Measurements from ENCODE around the gene GALNTL6. TPM values are rescaled to one million over a fixed set of nuclear protein-coding genes. Genes with fewer than 3 reads are reported as not detected.

GALNTL6 gene
- total RNA-seq, 2 experiments from 2014 or later, result not detected

- Mint-ChIP-seq H3K4me3 (no peak overlapping the region), H3K36me3 (no peaks in the 10 kb centered on the region), H3K9me3 (peaks cover 3% of the 10 kb centered on the region), H3K4me1 (no peaks in the 10 kb centered on the region), H3K27me3 (no peaks in the 10 kb centered on the region), H3K27ac (no peak overlapping the region)
- DNase-seq, result no peak
Observed at GRCh38 chr4:171846893-171847292, 33.7 kb downstream of the GALNTL6 start.

GRCh38 chr4:171847751-171848150, 34.5 kb downstream of the GALNTL6 start:
- no peak overlapping the region for H3K4me3 Mint-ChIP-seq
- H3K4me1 Mint-ChIP-seq, result no peaks in the 10 kb centered on the region
- DNase-seq, result no peak
- peaks cover 3% of the 10 kb centered on the region for H3K9me3 Mint-ChIP-seq
- H3K36me3 Mint-ChIP-seq, result no peaks in the 10 kb centered on the region
- no peak overlapping the region for H3K27ac Mint-ChIP-seq
- no peaks in the 10 kb centered on the region for H3K27me3 Mint-ChIP-seq

- DNase-seq, result no peak
- no peaks in the 10 kb centered on the region for H3K27me3 Mint-ChIP-seq
- no peaks in the 10 kb centered on the region for H3K4me1 Mint-ChIP-seq
- H3K36me3 Mint-ChIP-seq, result no peaks in the 10 kb centered on the region
- H3K27ac Mint-ChIP-seq, result no peak overlapping the region
- H3K9me3 Mint-ChIP-seq, result peaks cover 3% of the 10 kb centered on the region
- no peak overlapping the region for H3K4me3 Mint-ChIP-seq
Observed at GRCh38 chr4:171849686-171850222, 36.5 kb downstream of the GALNTL6 start.

- H3K4me3 Mint-ChIP-seq, result no peak overlapping the region
- no peak for DNase-seq
- no peaks in the 10 kb centered on the region for H3K27me3 Mint-ChIP-seq
- no peaks in the 10 kb centered on the region for H3K4me1 Mint-ChIP-seq
- no peaks in the 10 kb centered on the region for H3K36me3 Mint-ChIP-seq
- peaks cover 3% of the 10 kb centered on the region for H3K9me3 Mint-ChIP-seq
- H3K27ac Mint-ChIP-seq, result no peak overlapping the region
Observed at GRCh38 chr4:171851295-171851694, 38.1 kb downstream of the GALNTL6 start.

GRCh38 chr4:171857302-171858012, 44.3 kb downstream of the GALNTL6 start:
- Mint-ChIP-seq H3K36me3 (no peaks in the 10 kb centered on the region), H3K4me1 (no peaks in the 10 kb centered on the region), H3K27me3 (no peaks in the 10 kb centered on the region), H3K9me3 (peaks cover 1% of the 10 kb centered on the region), H3K27ac (no peak overlapping the region), H3K4me3 (no peak overlapping the region)
- no peak for DNase-seq

GRCh38 chr4:171875291-171875690, 62.1 kb downstream of the GALNTL6 start:
- H3K27me3 Mint-ChIP-seq, result no peaks in the 10 kb centered on the region
- no peaks in the 10 kb centered on the region for H3K9me3 Mint-ChIP-seq
- no peak overlapping the region for H3K4me3 Mint-ChIP-seq
- no peaks in the 10 kb centered on the region for H3K4me1 Mint-ChIP-seq
- H3K27ac Mint-ChIP-seq, result no peak overlapping the region
- DNase-seq, result no peak
- no peaks in the 10 kb centered on the region for H3K36me3 Mint-ChIP-seq

- Mint-ChIP-seq H3K4me1 (no peaks in the 10 kb centered on the region), H3K36me3 (no peaks in the 10 kb centered on the region), H3K27ac (no peak overlapping the region), H3K4me3 (no peak overlapping the region), H3K27me3 (no peaks in the 10 kb centered on the region), H3K9me3 (no peaks in the 10 kb centered on the region)
- no peak for DNase-seq
Observed at GRCh38 chr4:171876636-171877035, 63.4 kb downstream of the GALNTL6 start.

GRCh38 chr4:171880136-171880535, 66.9 kb downstream of the GALNTL6 start:
- Mint-ChIP-seq H3K27me3 (no peaks in the 10 kb centered on the region), H3K9me3 (no peaks in the 10 kb centered on the region), H3K4me3 (no peak overlapping the region), H3K4me1 (no peaks in the 10 kb centered on the region), H3K36me3 (no peaks in the 10 kb centered on the region), H3K27ac (no peak overlapping the region)
- no peak for DNase-seq

- H3K27me3 Mint-ChIP-seq, result no peaks in the 10 kb centered on the region
- no peaks in the 10 kb centered on the region for H3K4me1 Mint-ChIP-seq
- H3K36me3 Mint-ChIP-seq, result no peaks in the 10 kb centered on the region
- H3K9me3 Mint-ChIP-seq, result peaks cover 2% of the 10 kb centered on the region
- no peak overlapping the region for H3K4me3 Mint-ChIP-seq
- no peak overlapping the region for H3K27ac Mint-ChIP-seq
- no peak for DNase-seq
Observed at GRCh38 chr4:171889681-171890080, 76.5 kb downstream of the GALNTL6 start.

GRCh38 chr4:171891038-171891437, 77.8 kb downstream of the GALNTL6 start:
- H3K4me1 Mint-ChIP-seq, result no peaks in the 10 kb centered on the region

GRCh38 chr4:171896426-171896825, 83.2 kb downstream of the GALNTL6 start:
- DNase-seq, result no peak
- H3K9me3 Mint-ChIP-seq, result peaks cover 2% of the 10 kb centered on the region
- H3K4me3 Mint-ChIP-seq, result no peak overlapping the region
- no peaks in the 10 kb centered on the region for H3K36me3 Mint-ChIP-seq
- H3K4me1 Mint-ChIP-seq, result no peaks in the 10 kb centered on the region
- H3K27ac Mint-ChIP-seq, result no peak overlapping the region
- no peaks in the 10 kb centered on the region for H3K27me3 Mint-ChIP-seq

More at GRCh38 chr4:171891038-171891437, 77.8 kb downstream of the GALNTL6 start:
- Mint-ChIP-seq H3K9me3 (peaks cover 2% of the 10 kb centered on the region), H3K4me3 (no peak overlapping the region), H3K27me3 (no peaks in the 10 kb centered on the region), H3K36me3 (no peaks in the 10 kb centered on the region), H3K27ac (no peak overlapping the region)
- DNase-seq, result no peak

GRCh38 chr4:171919314-171919713, 106.1 kb downstream of the GALNTL6 start:
- H3K27me3 Mint-ChIP-seq, result no peaks in the 10 kb centered on the region
- DNase-seq, result no peak
- H3K36me3 Mint-ChIP-seq, result no peaks in the 10 kb centered on the region
- H3K4me3 Mint-ChIP-seq, result no peak overlapping the region
- no peaks in the 10 kb centered on the region for H3K4me1 Mint-ChIP-seq
- H3K27ac Mint-ChIP-seq, result no peak overlapping the region
- no peaks in the 10 kb centered on the region for H3K9me3 Mint-ChIP-seq

- no peaks in the 10 kb centered on the region for H3K4me1 Mint-ChIP-seq
- no peaks in the 10 kb centered on the region for H3K9me3 Mint-ChIP-seq
- H3K36me3 Mint-ChIP-seq, result no peaks in the 10 kb centered on the region
- no peaks in the 10 kb centered on the region for H3K27me3 Mint-ChIP-seq
- no peak overlapping the region for H3K27ac Mint-ChIP-seq
- no peak overlapping the region for H3K4me3 Mint-ChIP-seq
- no peak for DNase-seq
Observed at GRCh38 chr4:171920901-171921300, 107.7 kb downstream of the GALNTL6 start.

- Mint-ChIP-seq H3K27me3 (no peaks in the 10 kb centered on the region), H3K9me3 (no peaks in the 10 kb centered on the region), H3K36me3 (no peaks in the 10 kb centered on the region), H3K4me3 (no peak overlapping the region), H3K4me1 (no peaks in the 10 kb centered on the region), H3K27ac (no peak overlapping the region)
- no peak for DNase-seq
Observed at GRCh38 chr4:171924746-171925376, 111.7 kb downstream of the GALNTL6 start.

GRCh38 chr4:171928336-171928735, 115.1 kb downstream of the GALNTL6 start:
- Mint-ChIP-seq H3K4me3 (no peak overlapping the region), H3K9me3 (no peaks in the 10 kb centered on the region), H3K36me3 (no peaks in the 10 kb centered on the region), H3K4me1 (no peaks in the 10 kb centered on the region), H3K27me3 (no peaks in the 10 kb centered on the region), H3K27ac (no peak overlapping the region)
- DNase-seq, result no peak

GRCh38 chr4:171929477-171929876, 116.3 kb downstream of the GALNTL6 start:
- H3K9me3 Mint-ChIP-seq, result no peaks in the 10 kb centered on the region
- no peaks in the 10 kb centered on the region for H3K27me3 Mint-ChIP-seq
- H3K4me1 Mint-ChIP-seq, result no peaks in the 10 kb centered on the region
- H3K36me3 Mint-ChIP-seq, result no peaks in the 10 kb centered on the region
- DNase-seq, result no peak
- no peak overlapping the region for H3K27ac Mint-ChIP-seq
- H3K4me3 Mint-ChIP-seq, result no peak overlapping the region
